ENCODE measurements around the gene PPP2R3A. TPM values are rescaled to one million over a fixed set of nuclear protein-coding genes. Genes with fewer than 3 reads are reported as not detected.
"Not testable (repeated sequence)": the region's sequence is repeated elsewhere in the genome, so short reads cannot be mapped to it uniquely, and the experiment has no call there.

The PPP2R3A gene
- total RNA-seq, 1 experiment from 2014 or later = not detected

DNA sequence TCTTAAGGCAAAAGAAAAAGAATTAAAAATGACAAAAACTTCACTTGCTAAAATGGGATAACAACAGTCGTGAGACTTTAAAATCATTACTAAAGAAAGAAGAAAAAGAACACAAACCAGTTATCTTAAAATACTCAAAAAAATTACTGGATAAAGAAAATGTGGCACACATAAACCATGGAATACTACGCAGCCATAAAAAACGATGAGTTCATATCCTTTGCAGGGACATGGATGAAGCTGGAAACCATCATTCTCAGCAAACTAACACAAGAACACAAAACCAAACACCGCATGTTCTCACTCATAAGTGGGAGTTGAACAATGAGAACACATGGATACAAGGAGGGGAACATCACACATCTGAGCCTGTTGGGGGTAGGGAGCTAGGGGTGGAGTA lies 202.7 kb downstream of the PPP2R3A start:
- not testable (repeated sequence) for H2AFZ ChIP-seq (ENCODE audit: low read length); DNase-seq; H3K27me3 ChIP-seq (ENCODE audit: low read length); H3K4me2 ChIP-seq (ENCODE audit: low read depth, low read length, poor library complexity, severe bottlenecking); H3K9ac ChIP-seq (ENCODE audit: low read length); H3K4me3 ChIP-seq (ENCODE audit: low read length); H3K36me3 ChIP-seq (ENCODE audit: insufficient read depth, low read length); H3K4me1 ChIP-seq (ENCODE audit: low read length); H3K9me3 ChIP-seq (ENCODE audit: low read length); H3K9me2 ChIP-seq (replicated peaks; ENCODE audit: insufficient read depth, low read length); H3K27ac ChIP-seq (ENCODE audit: low read length)
- peaks cover 100% of the 10 kb centered on the region for H3K79me2 ChIP-seq (ENCODE audit: low read length)
- peaks cover 42% of the 10 kb centered on the region for H4K20me1 ChIP-seq (ENCODE audit: insufficient read depth, low read depth, low read length)

DNA sequence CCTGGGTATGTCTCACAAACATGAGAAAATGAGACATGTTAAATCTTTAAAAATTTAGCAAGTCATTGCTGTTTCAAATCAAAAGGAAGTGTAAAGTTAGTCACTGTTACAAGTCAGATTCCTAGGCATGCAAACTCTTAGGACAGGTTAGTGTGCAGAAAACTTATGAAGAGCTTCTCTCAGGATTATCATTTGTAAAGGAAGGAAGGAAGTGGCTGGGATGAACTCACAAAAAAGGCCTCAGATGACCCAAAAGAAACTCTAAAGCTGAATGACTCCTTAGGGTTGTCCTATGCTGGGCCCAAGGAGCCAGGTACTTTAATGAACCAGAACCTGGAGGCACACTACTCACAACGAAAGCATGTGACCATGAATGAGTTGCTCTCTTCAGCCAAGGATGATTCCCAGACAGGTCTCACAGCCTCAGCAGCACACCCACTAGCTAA lies 205.6 kb downstream of the PPP2R3A start:
- Histone ChIP-seq H3K9me3 (ENCODE audit: low read length) (no peaks in the 10 kb centered on the region), H2AFZ (ENCODE audit: low read length) (no peak overlapping the region), H3K36me3 (ENCODE audit: insufficient read depth, low read length) (no peaks in the 10 kb centered on the region), H3K4me3 (ENCODE audit: low read length) (no peak overlapping the region), H3K4me1 (ENCODE audit: low read length) (no peaks in the 10 kb centered on the region), H3K9me2 (replicated peaks; ENCODE audit: insufficient read depth, low read length) (no peaks in the 10 kb centered on the region), H3K79me2 (ENCODE audit: low read length) (peaks cover 100% of the 10 kb centered on the region), H3K27ac (ENCODE audit: low read length) (no peak overlapping the region), H3K4me2 (ENCODE audit: low read depth, low read length, poor library complexity, severe bottlenecking) (no peak overlapping the region), H3K9ac (ENCODE audit: low read length) (no peak overlapping the region), H3K27me3 (ENCODE audit: low read length) (no peaks in the 10 kb centered on the region), H4K20me1 (ENCODE audit: insufficient read depth, low read depth, low read length) (peaks cover 50% of the 10 kb centered on the region)
- no peak for DNase-seq

GRCh38 chr3:136173939-136174490 lies 208.5 kb downstream of the PPP2R3A start:
- Histone ChIP-seq H3K4me2 (ENCODE audit: low read depth, low read length, poor library complexity, severe bottlenecking) (no peak overlapping the region), H4K20me1 (ENCODE audit: insufficient read depth, low read depth, low read length) (peaks cover 44% of the 10 kb centered on the region)

DNA sequence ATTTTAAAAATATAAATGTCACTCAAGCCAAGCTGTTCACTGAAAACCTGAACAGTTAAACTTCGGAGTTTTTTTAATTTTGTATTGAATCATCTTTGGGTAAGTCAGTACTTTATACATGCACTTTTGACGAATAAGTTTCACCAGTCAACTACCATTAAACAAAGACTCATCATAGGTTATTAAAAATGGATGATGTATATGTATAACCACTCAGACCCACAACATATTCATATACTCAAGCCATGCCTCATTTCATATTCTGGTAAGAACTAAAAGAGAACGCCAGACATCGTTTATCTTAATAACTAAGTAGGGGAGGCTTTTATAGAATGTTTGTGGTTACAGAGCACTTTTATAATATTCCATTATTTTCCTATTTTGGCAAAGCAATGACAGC lies 212.3 kb downstream of the PPP2R3A start:
- Histone ChIP-seq H3K27me3 (ENCODE audit: low read length) (no peaks in the 10 kb centered on the region), H3K9ac (ENCODE audit: low read length) (no peak overlapping the region), H3K4me3 (ENCODE audit: low read length) (no peak overlapping the region), H3K9me2 (replicated peaks; ENCODE audit: insufficient read depth, low read length) (no peaks in the 10 kb centered on the region), H3K4me1 (ENCODE audit: low read length) (no peaks in the 10 kb centered on the region; the same call in 1 of the 2 replicates), H3K36me3 (ENCODE audit: insufficient read depth, low read length) (no peaks in the 10 kb centered on the region), H3K27ac (ENCODE audit: low read length) (no peak overlapping the region), H2AFZ (ENCODE audit: low read length) (no peak overlapping the region), H3K79me2 (ENCODE audit: low read length) (peaks cover 98% of the 10 kb centered on the region), H4K20me1 (ENCODE audit: insufficient read depth, low read depth, low read length) (peaks cover 32% of the 10 kb centered on the region), H3K4me2 (ENCODE audit: low read depth, low read length, poor library complexity, severe bottlenecking) (no peak overlapping the region), H3K9me3 (ENCODE audit: low read length) (no peaks in the 10 kb centered on the region)
- DNase-seq = no peak

More at GRCh38 chr3:136173939-136174490, 208.5 kb downstream of the PPP2R3A start:
- Histone ChIP-seq H3K4me1 (ENCODE audit: low read length) (no peaks in the 10 kb centered on the region), H2AFZ (ENCODE audit: low read length) (no peak overlapping the region), H3K79me2 (ENCODE audit: low read length) (peaks cover 100% of the 10 kb centered on the region), H3K27me3 (ENCODE audit: low read length) (no peaks in the 10 kb centered on the region), H3K9me2 (replicated peaks; ENCODE audit: insufficient read depth, low read length) (no peaks in the 10 kb centered on the region), H3K9ac (ENCODE audit: low read length) (no peak overlapping the region), H3K4me3 (ENCODE audit: low read length) (no peak overlapping the region), H3K27ac (ENCODE audit: low read length) (no peak overlapping the region), H3K36me3 (ENCODE audit: insufficient read depth, low read length) (no peaks in the 10 kb centered on the region), H3K9me3 (ENCODE audit: low read length) (no peaks in the 10 kb centered on the region)
- no peak for DNase-seq

GRCh38 chr3:136181741-136182140 lies 216.2 kb downstream of the PPP2R3A start:
- Histone ChIP-seq H3K27me3 (ENCODE audit: low read length) (no peaks in the 10 kb centered on the region), H2AFZ (ENCODE audit: low read length) (no peak overlapping the region), H4K20me1 (ENCODE audit: insufficient read depth, low read depth, low read length) (peaks cover 21% of the 10 kb centered on the region), H3K4me1 (ENCODE audit: low read length) (peaks cover 6% of the 10 kb centered on the region), H3K4me3 (ENCODE audit: low read length) (no peak overlapping the region), H3K27ac (ENCODE audit: low read length) (no peak overlapping the region), H3K36me3 (ENCODE audit: insufficient read depth, low read length) (0 out of 2 replicates have a peak, but pooled peaks cover 4% of the 10 kb centered on the region), H3K79me2 (ENCODE audit: low read length) (peaks cover 98% of the 10 kb centered on the region), H3K9me2 (replicated peaks; ENCODE audit: insufficient read depth, low read length) (no peaks in the 10 kb centered on the region), H3K9me3 (ENCODE audit: low read length) (no peaks in the 10 kb centered on the region), H3K9ac (ENCODE audit: low read length) (no peak overlapping the region), H3K4me2 (ENCODE audit: low read depth, low read length, poor library complexity, severe bottlenecking) (no peak overlapping the region)
- DNase-seq = no peak

DNA sequence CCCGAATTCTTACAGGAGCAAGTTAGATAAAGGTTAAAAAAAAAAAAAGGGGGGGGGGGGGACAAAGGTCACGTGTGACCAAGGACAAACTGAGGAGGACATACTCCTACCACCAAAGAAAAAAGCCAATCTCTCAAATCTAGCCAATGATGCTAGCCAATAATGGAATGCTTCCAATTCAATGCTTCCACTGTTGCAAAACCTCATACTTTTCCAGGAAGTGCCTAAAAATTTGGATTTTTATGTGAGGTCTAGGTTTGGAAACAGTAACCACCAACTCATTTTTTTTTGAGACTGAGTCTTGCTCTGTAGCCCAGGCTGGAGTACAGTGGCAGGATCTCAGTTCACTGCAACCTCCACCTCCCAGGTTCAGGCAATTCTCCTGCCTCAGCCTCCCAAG lies 219.2 kb downstream of the PPP2R3A start:
- Histone ChIP-seq H3K9me2 (replicated peaks; ENCODE audit: insufficient read depth, low read length) (no peaks in the 10 kb centered on the region), H3K4me3 (ENCODE audit: low read length) (no peak overlapping the region), H3K36me3 (ENCODE audit: insufficient read depth, low read length) (0 out of 2 replicates have a peak, but pooled peaks cover 4% of the 10 kb centered on the region), H3K4me1 (ENCODE audit: low read length) (peaks cover 27% of the 10 kb centered on the region), H3K79me2 (ENCODE audit: low read length) (peaks cover 98% of the 10 kb centered on the region), H4K20me1 (ENCODE audit: insufficient read depth, low read depth, low read length) (peaks cover 32% of the 10 kb centered on the region), H3K4me2 (ENCODE audit: low read depth, low read length, poor library complexity, severe bottlenecking) (no peak overlapping the region), H3K9me3 (ENCODE audit: low read length) (no peaks in the 10 kb centered on the region), H3K9ac (ENCODE audit: low read length) (no peak overlapping the region), H3K27ac (ENCODE audit: low read length) (no peak overlapping the region), H2AFZ (ENCODE audit: low read length) (no peak overlapping the region), H3K27me3 (ENCODE audit: low read length) (no peaks in the 10 kb centered on the region)
- DNase-seq = no peak

GRCh38 chr3:136186344-136186743 lies 220.8 kb downstream of the PPP2R3A start:
- Histone ChIP-seq H3K4me2 (ENCODE audit: low read depth, low read length, poor library complexity, severe bottlenecking) (no peak overlapping the region), H4K20me1 (ENCODE audit: insufficient read depth, low read depth, low read length) (peaks cover 48% of the 10 kb centered on the region), H3K27me3 (ENCODE audit: low read length) (no peaks in the 10 kb centered on the region), H3K36me3 (ENCODE audit: insufficient read depth, low read length) (peaks cover 10% of the 10 kb centered on the region; the same call in 1 of the 2 replicates), H3K27ac (ENCODE audit: low read length) (no peak overlapping the region), H2AFZ (ENCODE audit: low read length) (no peak overlapping the region), H3K9me3 (ENCODE audit: low read length) (no peaks in the 10 kb centered on the region), H3K79me2 (ENCODE audit: low read length) (peaks cover 98% of the 10 kb centered on the region), H3K4me3 (ENCODE audit: low read length) (no peak overlapping the region), H3K9ac (ENCODE audit: low read length) (no peak overlapping the region), H3K4me1 (ENCODE audit: low read length) (peaks cover 35% of the 10 kb centered on the region), H3K9me2 (replicated peaks; ENCODE audit: insufficient read depth, low read length) (no peaks in the 10 kb centered on the region)
- no peak for DNase-seq

DNA sequence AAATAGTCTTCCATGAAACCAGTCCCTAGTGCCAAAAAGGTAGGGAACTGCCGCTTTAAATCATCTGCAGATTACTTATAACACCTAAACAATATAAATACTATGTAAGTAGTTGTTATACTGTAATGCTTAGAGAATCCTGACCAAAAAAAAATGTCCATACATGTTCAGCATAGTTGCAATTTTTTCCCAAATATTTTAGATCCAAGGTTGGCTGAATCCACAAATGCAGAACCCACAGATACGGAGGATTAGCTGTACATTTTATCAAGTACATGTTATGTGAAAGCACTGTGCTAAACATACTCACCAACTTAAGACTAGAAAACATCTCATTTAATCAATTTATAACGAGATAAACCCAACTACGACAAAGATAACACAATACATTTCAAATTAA lies 221.3 kb downstream of the PPP2R3A start:
- Histone ChIP-seq H3K4me1 (ENCODE audit: low read length) (peaks cover 40% of the 10 kb centered on the region), H4K20me1 (ENCODE audit: insufficient read depth, low read depth, low read length) (peaks cover 53% of the 10 kb centered on the region), H3K9me2 (replicated peaks; ENCODE audit: insufficient read depth, low read length) (no peaks in the 10 kb centered on the region), H3K27me3 (ENCODE audit: low read length) (no peaks in the 10 kb centered on the region), H3K36me3 (ENCODE audit: insufficient read depth, low read length) (peaks cover 13% of the 10 kb centered on the region), H2AFZ (ENCODE audit: low read length) (no peak overlapping the region), H3K79me2 (ENCODE audit: low read length) (peaks cover 100% of the 10 kb centered on the region), H3K27ac (ENCODE audit: low read length) (no peak overlapping the region), H3K9me3 (ENCODE audit: low read length) (no peaks in the 10 kb centered on the region), H3K9ac (ENCODE audit: low read length) (no peak overlapping the region), H3K4me3 (ENCODE audit: low read length) (no peak overlapping the region), H3K4me2 (ENCODE audit: low read depth, low read length, poor library complexity, severe bottlenecking) (no peak overlapping the region)
- DNase-seq = no peak
